WERI-Rb-1 (cell line): ENCODE measurements around the gene POLR2I.

Source experiments
- DNase-seq: peaks from one replicate; pipeline ENCODE4 v3.0.0-alpha.2; 2020
- H3K27ac ChIP-seq: fragments of 250-450 bp; sonication (Bioruptor Pico); 2 replicates; pipeline ENCODE4 v1.5.1; 2020; ENCODE audit warnings: mild to moderate bottlenecking, moderate library complexity
- H3K27me3 ChIP-seq: fragments of 250-450 bp; sonication (Bioruptor Pico); 2 replicates; pipeline ENCODE4 v1.5.1; 2021; ENCODE audit warnings: mild to moderate bottlenecking, low read depth, moderate library complexity; ENCODE audit not compliant: insufficient read depth, severe bottlenecking
- H3K36me3 ChIP-seq: fragments of 250-450 bp; sonication (Bioruptor Pico); 2 replicates; pipeline ENCODE4 v1.5.1; 2020; ENCODE audit warnings: mild to moderate bottlenecking, moderate library complexity
- H3K4me3 ChIP-seq: 2 replicates; pipeline ENCODE4 v1.5.1; 2011; ENCODE audit warnings: low read depth, mild to moderate bottlenecking, control low read depth, low read length
- H3K9me3 ChIP-seq: fragments of 250-450 bp; sonication (Bioruptor Pico); 2 replicates; pipeline ENCODE4 v1.5.1; 2021; ENCODE audit warnings: mild to moderate bottlenecking, moderate library complexity; ENCODE audit not compliant: severe bottlenecking
- CTCF ChIP-seq: IDR thresholded peaks from 2 replicates; pipeline ENCODE4 v1.5.1; 2011; ENCODE audit warnings: low read depth, mild to moderate bottlenecking, control low read depth, inconsistent platforms, low read length

POLR2I gene

GRCh38 chr19:36099166-36099785 lies 15.4 kb downstream of the POLR2I start:
- H3K36me3 ChIP-seq, result peaks cover 69% of the 10 kb centered on the region
- no peak for TF ChIP-seq CTCF

GRCh38 chr19:36097036-36097435 lies 17.6 kb downstream of the POLR2I start:
- no peak for DNase-seq
- peaks cover 63% of the 10 kb centered on the region for H3K36me3 ChIP-seq
- TF ChIP-seq CTCF, result no peak

More at GRCh38 chr19:36099166-36099785, 15.4 kb downstream of the POLR2I start:
- no peak for DNase-seq
- H3K27me3 ChIP-seq, result no peaks in the 10 kb centered on the region
- H3K9me3 ChIP-seq, result no peaks in the 10 kb centered on the region
- H3K4me3 ChIP-seq, result no peak overlapping the region
- H3K27ac ChIP-seq, result no peak overlapping the region

GRCh38 chr19:36093687-36094086 lies 21.0 kb downstream of the POLR2I start:
- Histone ChIP-seq H3K27ac (no peak overlapping the region), H3K27me3 (no peaks in the 10 kb centered on the region), H3K9me3 (no peaks in the 10 kb centered on the region), H3K36me3 (peaks cover 58% of the 10 kb centered on the region), H3K4me3 (no peak overlapping the region)
- no peak for TF ChIP-seq CTCF
- no peak for DNase-seq

More at GRCh38 chr19:36097036-36097435, 17.6 kb downstream of the POLR2I start:
- Histone ChIP-seq H3K27ac (no peak overlapping the region), H3K4me3 (no peak overlapping the region), H3K9me3 (no peaks in the 10 kb centered on the region), H3K27me3 (no peaks in the 10 kb centered on the region)

- Histone ChIP-seq H3K36me3 (peaks cover 63% of the 10 kb centered on the region), H3K27ac (no peak overlapping the region), H3K27me3 (no peaks in the 10 kb centered on the region), H3K4me3 (no peak overlapping the region), H3K9me3 (no peaks in the 10 kb centered on the region)
- no peak for TF ChIP-seq CTCF
- DNase-seq, result no peak
These were observed 21.5 kb downstream of the POLR2I start for GRCh38 chr19:36093146-36093662.

- Histone ChIP-seq H3K27ac (no peak overlapping the region), H3K36me3 (peaks cover 68% of the 10 kb centered on the region), H3K27me3 (no peaks in the 10 kb centered on the region), H3K4me3 (no peak overlapping the region), H3K9me3 (no peaks in the 10 kb centered on the region)
- DNase-seq, result no peak
- no peak for TF ChIP-seq CTCF
These were observed 22.1 kb downstream of the POLR2I start for GRCh38 chr19:36092566-36092965.
